Bronchial epithelial cell (primary cell): ENCODE measurements around the gene GRM1. TPM values are rescaled to one million over a fixed set of nuclear protein-coding genes. Genes with fewer than 3 reads are reported as not detected.

Experiments used
- DNase-seq: peaks from one replicate; pipeline ENCODE4 v3.0.0-alpha.2; 2010; ENCODE audit warnings: low read depth
- FAIRE-seq: peaks from 2 replicates; lab custom pipeline; 2011; peaks lifted over from hg19 to GRCh38; lab: Jason Lieb, UNC
- H3K27me3 ChIP-seq: 2 replicates; pipeline ENCODE4 v1.5.1; 2011; ENCODE audit warnings: low read length; ENCODE audit not compliant: control insufficient read depth, insufficient read depth
- H3K36me3 ChIP-seq: 2 replicates; pipeline ENCODE4 v1.5.1; 2011; ENCODE audit warnings: low read length; ENCODE audit not compliant: control insufficient read depth, insufficient read depth
- H3K4me3 ChIP-seq: 2 replicates; pipeline ENCODE4 v1.5.1; 2011; ENCODE audit warnings: mild to moderate bottlenecking, low read depth, low read length, control low read depth
- CTCF ChIP-seq: IDR thresholded peaks from 2 replicates; pipeline ENCODE4 v1.5.1; 2011; ENCODE audit warnings: mild to moderate bottlenecking, moderate library complexity, low read length, control low read depth, inconsistent platforms; ENCODE audit not compliant: insufficient read depth, severe bottlenecking
- total RNA-seq: library from RNA; depleted of rRNA; stranded (reverse); fragments of >200 nt; gene quantifications from 2 replicates; pipeline ENCODE4 v1.2.1, GENCODE V29; 2014

Gene GRM1
- total RNA-seq, 1 donor from 2014 or later, result not detected

GRCh38 chr6:146304181-146304580, 275.3 kb downstream of the GRM1 start:
- Histone ChIP-seq H3K4me3 (no peak overlapping the region), H3K27me3 (peaks cover 1% of the 10 kb centered on the region), H3K36me3 (no peaks in the 10 kb centered on the region)
- DNase-seq, result peak; percentile 13
- no peak for FAIRE-seq
- no peak for TF ChIP-seq CTCF

GRCh38 chr6:146305092-146305491, 276.2 kb downstream of the GRM1 start:
- DNase-seq, result no peak
- FAIRE-seq, result peak; percentile 64
- TF ChIP-seq CTCF, result no peak
- Histone ChIP-seq H3K36me3 (no peaks in the 10 kb centered on the region), H3K4me3 (no peak overlapping the region), H3K27me3 (peaks cover 1% of the 10 kb centered on the region)

- no peaks in the 10 kb centered on the region for H3K36me3 ChIP-seq
- no peak for TF ChIP-seq CTCF
- H3K4me3 ChIP-seq, result no peak overlapping the region
- H3K27me3 ChIP-seq, result peaks cover 1% of the 10 kb centered on the region
- DNase-seq (no peak), FAIRE-seq (no peak)
Measured at GRCh38 chr6:146305951-146306350, 277.1 kb downstream of the GRM1 start.

DNA sequence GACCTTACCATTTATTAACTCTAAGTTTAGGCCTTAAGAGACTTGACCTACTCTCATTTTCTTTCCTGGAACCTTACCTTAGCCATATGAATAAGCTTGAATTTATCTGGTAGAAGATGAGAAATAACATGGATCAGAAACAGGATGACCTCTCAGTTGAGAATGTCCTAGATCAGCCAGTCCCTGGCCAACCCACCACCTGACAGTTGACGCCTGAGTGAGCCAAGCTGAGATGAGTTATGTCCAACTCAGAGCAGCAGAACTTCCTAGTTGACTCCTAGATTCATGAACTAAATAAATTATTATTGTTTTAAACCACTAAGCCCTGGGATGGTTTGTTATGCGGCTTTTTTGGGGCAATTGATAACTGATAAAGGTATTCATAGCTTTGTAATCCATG, 281.8 kb downstream of the GRM1 start:
- DNase-seq, result no peak
- no peak for TF ChIP-seq CTCF
- H3K36me3 ChIP-seq, result no peaks in the 10 kb centered on the region
- no peak for FAIRE-seq
- no peak overlapping the region for H3K4me3 ChIP-seq
- no peaks in the 10 kb centered on the region for H3K27me3 ChIP-seq

- Histone ChIP-seq H3K27me3 (no peaks in the 10 kb centered on the region), H3K36me3 (no peaks in the 10 kb centered on the region), H3K4me3 (no peak overlapping the region)
- no peak for FAIRE-seq
- DNase-seq, result no peak
- no peak for TF ChIP-seq CTCF
Measured at GRCh38 chr6:146311079-146311478, 282.2 kb downstream of the GRM1 start.

DNA sequence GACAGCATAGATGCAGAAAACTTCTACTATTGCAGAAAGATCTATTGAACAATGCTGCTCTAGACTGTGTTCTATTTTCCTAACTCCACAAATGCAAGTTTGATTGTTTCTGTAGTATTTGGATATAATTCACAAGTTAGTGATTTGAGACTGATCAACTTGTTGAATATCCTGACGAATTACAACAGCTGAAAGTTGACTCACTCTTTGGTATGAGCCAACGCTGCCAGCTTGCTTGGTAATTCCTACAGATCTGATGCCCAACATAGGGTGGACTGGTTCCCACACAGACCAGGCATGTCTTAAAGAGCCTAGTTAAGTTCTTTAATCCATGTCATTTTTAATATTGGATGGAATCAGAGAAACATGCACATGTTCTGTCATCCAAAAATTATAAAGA, 283.7 kb downstream of the GRM1 start:
- peak; percentile 65 for DNase-seq
- no peak for TF ChIP-seq CTCF
- no peaks in the 10 kb centered on the region for H3K27me3 ChIP-seq
- no peak overlapping the region for H3K4me3 ChIP-seq
- FAIRE-seq, result no peak
- no peaks in the 10 kb centered on the region for H3K36me3 ChIP-seq
